Measurements from ENCODE around the gene ICAM2. TPM values are rescaled to one million over a fixed set of nuclear protein-coding genes. Genes with fewer than 3 reads are reported as not detected.

ICAM2 gene
- 22.4 and 27.9 TPM in 2 replicates for total RNA-seq

DNA sequence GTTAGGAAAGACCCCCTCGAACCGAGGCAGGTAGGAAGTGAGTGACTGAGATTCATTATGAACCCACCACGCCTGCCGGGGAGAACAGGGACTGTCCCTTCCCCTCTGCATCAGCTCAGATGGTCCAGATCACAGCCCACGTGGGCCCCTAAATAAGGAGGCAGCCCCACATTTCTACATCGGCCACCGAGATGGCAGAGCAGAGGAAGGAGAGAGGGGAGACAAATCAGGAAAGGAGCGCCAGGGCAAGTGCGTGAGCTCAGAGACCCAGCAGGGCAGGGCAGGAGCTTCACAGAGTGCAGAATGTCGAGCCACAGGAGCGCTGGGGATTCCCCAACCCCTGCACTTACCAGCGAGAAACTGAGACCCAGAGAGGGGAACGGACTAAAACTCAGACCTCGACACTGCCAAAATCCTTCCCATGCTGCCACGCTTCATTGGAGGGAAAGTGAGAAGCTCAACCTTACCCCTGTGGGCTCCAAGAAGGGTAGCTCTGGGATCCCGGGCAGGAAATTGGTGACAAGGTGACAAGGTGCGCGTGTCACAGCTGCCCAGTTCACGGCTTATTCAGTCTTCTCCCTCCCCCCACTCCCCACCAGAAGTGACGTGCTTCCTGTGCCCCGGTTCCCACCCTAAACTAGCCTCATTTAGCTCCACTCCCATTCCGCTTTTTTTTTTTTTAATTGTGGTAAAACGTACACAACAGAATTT, at the start of gene ICAM2:
Gene ICAM2, minus strand, starts transcription at position 578 of the 711 bp plus-strand sequence. CDS start 13,942 bp downstream, outside the sequence.

DNA sequence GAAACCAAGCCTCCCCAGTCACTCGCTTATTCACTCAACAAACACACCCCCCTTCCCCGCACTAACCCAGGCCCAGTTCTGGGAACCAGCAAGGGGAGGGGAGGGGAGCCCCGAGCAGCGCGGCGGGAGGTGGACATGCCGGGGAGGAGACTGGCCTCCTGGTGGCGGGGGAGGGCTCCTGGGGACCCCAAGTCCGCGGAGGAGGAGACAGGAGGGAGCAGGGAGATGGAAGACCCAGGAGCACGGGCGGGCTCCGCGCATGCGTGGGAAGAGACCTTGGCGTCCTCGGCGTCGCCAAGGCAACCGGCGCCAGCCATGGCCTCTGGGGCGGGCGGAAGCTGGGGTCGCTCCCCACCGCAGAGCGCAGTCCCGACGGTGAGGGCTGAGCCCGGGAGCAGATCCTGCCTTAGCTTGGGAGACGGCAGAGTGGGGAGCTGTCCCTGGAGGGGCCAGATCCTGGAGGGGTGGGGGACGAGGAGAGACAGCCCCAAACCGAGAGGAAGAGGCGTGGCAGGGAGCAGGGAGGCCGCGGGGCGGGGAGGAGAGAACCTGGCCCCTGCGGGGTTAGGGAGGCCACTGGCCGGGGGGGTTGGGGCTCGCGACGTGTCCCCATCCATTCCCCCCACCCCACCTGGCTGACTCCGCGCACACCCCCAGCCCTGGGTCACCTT, 22.2 kb downstream of the ICAM2 start, which contains the start of gene PRR29:
Gene PRR29, plus strand, starts transcription at position 302 of the 671 bp plus-strand sequence. Its CDS starts 14 bp downstream, at position 316.

GRCh38 chr17:63972796-63973195, 47.6 kb downstream of the ICAM2 start, which contains the start of gene SCN4A:
TSS of gene SCN4A (minus strand) at chr17:63972918. CDS start at chr17:63972841, 77 bp downstream.

Other genes with a start within 250 kb of the ICAM2 start
- gene CCDC47, start 247.0 kb downstream of the ICAM2 start, total RNA-seq: 87.7 and 112 TPM in 2 replicates
- gene DDX42, start 246.5 kb downstream of the ICAM2 start, total RNA-seq: 56.9 and 70.9 TPM in 2 replicates
- gene PSMC5, start 193.2 kb downstream of the ICAM2 start, total RNA-seq: 50.5 and 127 TPM in 2 replicates
- 116 and 168 TPM in 2 replicates for gene FTSJ3, start 193.0 kb downstream of the ICAM2 start, total RNA-seq
- gene SMARCD2, start 177.9 kb downstream of the ICAM2 start, total RNA-seq: 58.3 and 83.8 TPM in 2 replicates
- gene CSH2, start 147.0 kb downstream of the ICAM2 start, total RNA-seq: not detected in 2 replicates
- gene GH2, start 138.7 kb downstream of the ICAM2 start, total RNA-seq: not detected in 2 replicates
- not detected in 2 replicates for gene CSH1, start 124.1 kb downstream of the ICAM2 start, total RNA-seq
- gene CSHL1, start 109.4 kb downstream of the ICAM2 start, total RNA-seq: not detected in 2 replicates
- not detected in 2 replicates for gene GH1, start 101.8 kb downstream of the ICAM2 start, total RNA-seq
- 1.1 and 5.4 TPM in 2 replicates for gene CD79B, start 88.3 kb downstream of the ICAM2 start, total RNA-seq
- under 0.01 TPM in 1 of 2 replicates, not detected in the other for gene SCN4A, start 47.7 kb downstream of the ICAM2 start, total RNA-seq
- 0.38 and 0.85 TPM in 2 replicates for gene PRR29, start 22.3 kb downstream of the ICAM2 start, total RNA-seq
- 8.4 and 16.1 TPM in 2 replicates for gene ERN1, start 109.5 kb upstream of the ICAM2 start, total RNA-seq
- gene TEX2, start 242.6 kb upstream of the ICAM2 start, total RNA-seq: 29.9 and 30.5 TPM in 2 replicates

Data from regular cardiac myocyte (primary cell).